Bronchial epithelial cell (primary cell): ENCODE data around the gene SRXN1. TPM values are rescaled to one million over a fixed set of nuclear protein-coding genes. Genes with fewer than 3 reads are reported as not detected.

Experiments used
- DNase-seq: peaks from one replicate; pipeline ENCODE4 v3.0.0-alpha.2; 2010; ENCODE audit warnings: low read depth
- FAIRE-seq: peaks from 2 replicates; lab custom pipeline; 2011; peaks lifted over from hg19 to GRCh38; lab: Jason Lieb, UNC
- H3K27me3 ChIP-seq: 2 replicates; pipeline ENCODE4 v1.5.1; 2011; ENCODE audit warnings: low read length; ENCODE audit not compliant: control insufficient read depth, insufficient read depth
- H3K36me3 ChIP-seq: 2 replicates; pipeline ENCODE4 v1.5.1; 2011; ENCODE audit warnings: low read length; ENCODE audit not compliant: control insufficient read depth, insufficient read depth
- H3K4me3 ChIP-seq: 2 replicates; pipeline ENCODE4 v1.5.1; 2011; ENCODE audit warnings: mild to moderate bottlenecking, low read depth, low read length, control low read depth
- CTCF ChIP-seq: IDR thresholded peaks from 2 replicates; pipeline ENCODE4 v1.5.1; 2011; ENCODE audit warnings: mild to moderate bottlenecking, moderate library complexity, low read length, control low read depth, inconsistent platforms; ENCODE audit not compliant: insufficient read depth, severe bottlenecking
- total RNA-seq: library from RNA; depleted of rRNA; stranded (reverse); fragments of >200 nt; gene quantifications from 2 replicates; pipeline ENCODE4 v1.2.1, GENCODE V29; 2014

Gene SRXN1
- total RNA-seq, 1 donor from 2014 or later: 146 TPM

- Histone ChIP-seq H3K36me3 (no peaks in the 10 kb centered on the region), H3K27me3 (peaks cover 8% of the 10 kb centered on the region), H3K4me3 (no peak overlapping the region)
- DNase-seq (no peak), FAIRE-seq (no peak)
- TF ChIP-seq CTCF: no peak
Observed at GRCh38 chr20:658202-658601, 5.2 kb upstream of the SRXN1 start.

- H3K4me3 ChIP-seq: no peak overlapping the region
- peaks cover 4% of the 10 kb centered on the region for H3K36me3 ChIP-seq
- no peak for DNase-seq
- no peak for FAIRE-seq
- peaks cover 2% of the 10 kb centered on the region for H3K27me3 ChIP-seq
- no peak for TF ChIP-seq CTCF
Observed at GRCh38 chr20:655726-656624, 3.0 kb upstream of the SRXN1 start.

GRCh38 chr20:654417-654750 is 1.4 kb upstream of the SRXN1 start:
- no peak overlapping the region for H3K4me3 ChIP-seq
- FAIRE-seq (no peak), DNase-seq (no peak)
- TF ChIP-seq CTCF: no peak
- no peaks in the 10 kb centered on the region for H3K27me3 ChIP-seq
- peaks cover 17% of the 10 kb centered on the region for H3K36me3 ChIP-seq

GRCh38 chr20:653590-654416 is 803 bp upstream of the SRXN1 start:
- peak overlapping the region; percentile 88 for H3K4me3 ChIP-seq
- FAIRE-seq (no peak), DNase-seq (no peak)
- H3K27me3 ChIP-seq: no peaks in the 10 kb centered on the region
- H3K36me3 ChIP-seq: peaks cover 19% of the 10 kb centered on the region
- TF ChIP-seq CTCF: no peak

- Histone ChIP-seq H3K4me3 (peak overlapping the region; percentile 88), H3K27me3 (no peaks in the 10 kb centered on the region), H3K36me3 (peaks cover 29% of the 10 kb centered on the region)
- FAIRE-seq (no peak), DNase-seq (no peak)
- no peak for TF ChIP-seq CTCF
Observed at GRCh38 chr20:652615-653109, 338 bp downstream of the SRXN1 start.
